B cell (primary cell): ENCODE results near the gene PTPRF. TPM values are rescaled to one million over a fixed set of nuclear protein-coding genes. Genes with fewer than 3 reads are reported as not detected.

Source experiments
- ATAC-seq: fragments of 200-7000 bp; cut with Tn5 transposase; one replicate; pipeline ENCODE4 v1.10.0; 2021; ENCODE audit warnings: low read depth, mild to moderate bottlenecking, moderate number of reproducible peaks, moderate library complexity
- CTCF ChIA-PET: fragments of 350-600 bp; sonication (Branson Sonifier 250); formaldehyde crosslinking; loops from one replicate; lab custom pipeline; 2021; ENCODE audit warnings: antibody characterized with exemption, inconsistent platforms; lab: Charles Lee
- POLR2A ChIA-PET: fragments of 350-600 bp; sonication (Branson Sonifier 250); formaldehyde crosslinking; loops from one replicate; lab custom pipeline; 2021; ENCODE audit warnings: antibody characterized with exemption; lab: Charles Lee
- DNase-seq: peaks from one replicate; pipeline ENCODE4 v3.0.0; 2013
- H2AFZ ChIP-seq: 2 replicates; pipeline ENCODE4 v1.6.1; 2012; ENCODE audit warnings: mild to moderate bottlenecking, low read depth, low read length; ENCODE audit not compliant: insufficient read depth, poor library complexity, severe bottlenecking
- H3K27ac ChIP-seq, 2 donors: 1 replicate in 1 of 2; 2 replicates in 1 of 2; pipeline ENCODE4 v1.5.1; 2012 to 2013; ENCODE audit warnings: low read length in 2 of 2, mild to moderate bottlenecking in 2 of 2, moderate library complexity in 1 of 2
- H3K27me3 ChIP-seq, 4 experiments: fragments of 200-600 bp in 1 of 4; sonication (generic) in 1 of 4; replicated peaks in 1 of 4; 1 replicate in 2 of 4; 2 replicates in 2 of 4; pipeline versions ENCODE4 v1.6.1 to v1.7.0; 2013 to 2016; ENCODE audit warnings: low read length in 3 of 4, mild to moderate bottlenecking in 2 of 4, mixed read lengths in 1 of 4, moderate library complexity in 1 of 4; ENCODE audit not compliant: insufficient read depth in 4 of 4, control insufficient read depth in 3 of 4; ENCODE audit errors: control extremely low read depth in 1 of 4
- H3K36me3 ChIP-seq, 2 experiments: replicated peaks in 1 of 2; 1 replicate in 1 of 2; 2 replicates in 1 of 2; pipeline versions ENCODE4 v1.6.1 to v1.7.1; 2013; ENCODE audit warnings: low read length in 1 of 2; ENCODE audit not compliant: insufficient read depth in 2 of 2, control insufficient read depth in 1 of 2; ENCODE audit errors: control extremely low read depth in 1 of 2, extremely low read depth in 1 of 2
- H3K4me1 ChIP-seq, 2 donors: fragments of 200-600 bp in 1 of 2; sonication (generic) in 1 of 2; 1 replicate in 1 of 2; 2 replicates in 1 of 2; pipeline versions ENCODE4 v1.5.1 to v1.6.1; 2013 to 2017; ENCODE audit warnings: low read length in 2 of 2; ENCODE audit not compliant: control insufficient read depth in 2 of 2, insufficient read depth in 2 of 2
- H3K4me2 ChIP-seq: replicated peaks from 2 replicates; pipeline ENCODE3; 2012; ENCODE audit warnings: mild to moderate bottlenecking, low read depth, low read length; ENCODE audit not compliant: poor library complexity, severe bottlenecking
- H3K4me3 ChIP-seq, 5 experiments: fragments of 200-600 bp in 1 of 5; sonication (generic) in 1 of 5; 1 replicate in 3 of 5; 2 replicates in 2 of 5; pipeline versions ENCODE4 v1.5.1 to v1.7.0; 2011 to 2016; ENCODE audit warnings: low read length in 4 of 5, mild to moderate bottlenecking in 4 of 5, low read depth in 2 of 5, control low read depth in 1 of 5, moderate library complexity in 1 of 5; ENCODE audit not compliant: insufficient read depth in 1 of 5; ENCODE audit errors: control extremely low read depth in 1 of 5, extremely low read depth in 1 of 5
- H3K79me2 ChIP-seq: fragments of 200-600 bp; sonication (generic); one replicate; pipeline ENCODE4 v1.6.0; 2016; ENCODE audit warnings: low read length; ENCODE audit not compliant: control insufficient read depth, insufficient read depth
- H3K9ac ChIP-seq: fragments of 200-600 bp; sonication (generic); 2 replicates; pipeline ENCODE4 v1.6.1; 2017; ENCODE audit warnings: mild to moderate bottlenecking, low read length, moderate library complexity
- H3K9me3 ChIP-seq, 3 donors: one replicate each; pipeline versions ENCODE4 v1.6.1 to v1.7.1; 2013; ENCODE audit warnings: low read length in 2 of 3; ENCODE audit not compliant: control insufficient read depth in 2 of 3, insufficient read depth in 1 of 3; ENCODE audit errors: control extremely low read depth in 1 of 3
- H4K20me1 ChIP-seq: 2 replicates; pipeline ENCODE4 v1.6.0; 2012; ENCODE audit warnings: mild to moderate bottlenecking, low read length; ENCODE audit not compliant: insufficient read depth, control insufficient read depth, poor library complexity, severe bottlenecking
- H3K27ac Mint-ChIP-seq: one replicate; pipeline ENCODE4 v1.8.0; 2021; ENCODE audit warnings: mixed read lengths
- H3K27me3 Mint-ChIP-seq: one replicate; pipeline ENCODE4 v1.8.0; 2021; ENCODE audit warnings: mixed read lengths
- H3K4me1 Mint-ChIP-seq: one replicate; pipeline ENCODE4 v1.8.0; 2021; ENCODE audit warnings: mixed read lengths
- H3K4me3 Mint-ChIP-seq: one replicate; pipeline ENCODE4 v1.8.0; 2021; ENCODE audit warnings: mixed read lengths
- H3K9me3 Mint-ChIP-seq: one replicate; pipeline ENCODE4 v1.8.0; 2022; ENCODE audit warnings: mixed read lengths; ENCODE audit not compliant: insufficient read depth
- CTCF ChIP-seq: fragments of 200-600 bp; IDR thresholded peaks from one replicate; pipeline ENCODE4 v1.8.0; 2022; ENCODE audit warnings: antibody characterized with exemption, mild to moderate bottlenecking
- EZH2 ChIP-seq: IDR thresholded peaks from 2 replicates; pipeline ENCODE4 v1.6.1; 2012; ENCODE audit warnings: borderline replicate concordance, low read depth, mild to moderate bottlenecking, moderate library complexity, low read length; ENCODE audit not compliant: insufficient read depth, poor library complexity, severe bottlenecking
- WGBS: methylation state at CpG from one replicate; pipeline ENCODE4 v1.1.5; 2013; ENCODE audit warnings: missing lambda C conversion rate; ENCODE audit not compliant: insufficient coverage; 5-methylcytosine and 5-hydroxymethylcytosine counted together
- intact Hi-C: fragments of 100-400 bp; cut with micrococcal nuclease; formaldehyde crosslinking; loops from one replicate; pipeline ENCODE4 v1.10.0; 2022
- polyA plus RNA-seq: library from polyadenylated mRNA; depleted of rRNA; stranded (reverse); fragments of >200 nt; gene quantifications from 2 replicates; pipeline ENCODE4 v1.2.3, GENCODE V29; 2012
- total RNA-seq, 2 donors: library from RNA; stranded (reverse); fragments of 120-200 nt in 1 of 2; gene quantifications; 1 replicate in 1 of 2; 2 replicates in 1 of 2; pipeline versions ENCODE4 v1.2.3 to v1.2.4, GENCODE V29; 2013 to 2022

Gene PTPRF
- total and polyA plus RNA-seq, 2 donors (not counting 1 experiment from before 2014, with no cell fraction given): 0.07 to 0.13 TPM

GRCh38 chr1:43577655-43578542, 47.2 kb downstream of the PTPRF start:
- Mint-ChIP-seq H3K27me3 (no peaks in the 10 kb centered on the region), H3K4me3 (no peak overlapping the region), H3K27ac (no peak overlapping the region), H3K4me1 (no peaks in the 10 kb centered on the region), H3K9me3 (no peaks in the 10 kb centered on the region)
- H3K9ac ChIP-seq: no peak overlapping the region
- no peaks in the 10 kb centered on the region for H3K79me2 ChIP-seq
- CTCF ChIA-PET: no interaction called here
- no peaks in the 10 kb centered on the region for H3K36me3 ChIP-seq
- ATAC-seq (no peak), DNase-seq (no peak)
- intact Hi-C loops: no loop called here
- H4K20me1 ChIP-seq: no peaks in the 10 kb centered on the region
- no peak overlapping the region for H3K27ac ChIP-seq
- WGBS: 91% methylated on average over 17 of the region's 18 CpGs
- POLR2A ChIA-PET: no interaction called here
- TF ChIP-seq EZH2 (no peak), CTCF (no peak)
- no peaks in the 10 kb centered on the region for H3K9me3 ChIP-seq
- no peak overlapping the region for H3K4me2 ChIP-seq
- H3K4me3 ChIP-seq: no peak overlapping the region
- H3K4me1 ChIP-seq: no peaks in the 10 kb centered on the region
- H3K27me3 ChIP-seq: no peaks in the 10 kb centered on the region
- H2AFZ ChIP-seq: no peak overlapping the region

GRCh38 chr1:43580039-43580438, 49.4 kb downstream of the PTPRF start:
- CTCF ChIA-PET: no interaction called here
- no peak overlapping the region for H2AFZ ChIP-seq

More at GRCh38 chr1:43580039-43580438, 49.4 kb downstream of the PTPRF start:
- Mint-ChIP-seq H3K4me1 (no peaks in the 10 kb centered on the region), H3K9me3 (no peaks in the 10 kb centered on the region), H3K27me3 (no peaks in the 10 kb centered on the region), H3K4me3 (no peak overlapping the region), H3K27ac (no peak overlapping the region)
- POLR2A ChIA-PET: no interaction called here
- Histone ChIP-seq H4K20me1 (no peaks in the 10 kb centered on the region), H3K27me3 (no peaks in the 10 kb centered on the region), H3K4me3 (no peak overlapping the region), H3K4me2 (no peak overlapping the region), H3K27ac (no peak overlapping the region), H3K4me1 (no peaks in the 10 kb centered on the region), H3K36me3 (no peaks in the 10 kb centered on the region), H3K9ac (no peak overlapping the region), H3K9me3 (no peaks in the 10 kb centered on the region), H3K79me2 (no peaks in the 10 kb centered on the region)
- intact Hi-C loops: no loop called here
- TF ChIP-seq CTCF (no peak), EZH2 (no peak)
- DNase-seq (no peak), ATAC-seq (no peak)
- over 99% methylated on average over 8 of the region's 9 CpGs for WGBS
